T follicular helper cell (primary cell): ENCODE data around the gene BPIFB6.

Experiments
- DNase-seq: peaks from one replicate; pipeline ENCODE4 v3.0.0-alpha.2; 2020; ENCODE audit warnings: low read depth
- total RNA-seq, 2 experiments: gene quantifications; one replicate each; lab custom pipeline; 2026; lab: John Stamatoyannopoulos, UW

The BPIFB6 gene, protein sequence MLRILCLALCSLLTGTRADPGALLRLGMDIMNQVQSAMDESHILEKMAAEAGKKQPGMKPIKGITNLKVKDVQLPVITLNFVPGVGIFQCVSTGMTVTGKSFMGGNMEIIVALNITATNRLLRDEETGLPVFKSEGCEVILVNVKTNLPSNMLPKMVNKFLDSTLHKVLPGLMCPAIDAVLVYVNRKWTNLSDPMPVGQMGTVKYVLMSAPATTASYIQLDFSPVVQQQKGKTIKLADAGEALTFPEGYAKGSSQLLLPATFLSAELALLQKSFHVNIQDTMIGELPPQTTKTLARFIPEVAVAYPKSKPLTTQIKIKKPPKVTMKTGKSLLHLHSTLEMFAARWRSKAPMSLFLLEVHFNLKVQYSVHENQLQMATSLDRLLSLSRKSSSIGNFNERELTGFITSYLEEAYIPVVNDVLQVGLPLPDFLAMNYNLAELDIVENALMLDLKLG
- 0 reads per million in 2 experiments for total RNA-seq

DNA sequence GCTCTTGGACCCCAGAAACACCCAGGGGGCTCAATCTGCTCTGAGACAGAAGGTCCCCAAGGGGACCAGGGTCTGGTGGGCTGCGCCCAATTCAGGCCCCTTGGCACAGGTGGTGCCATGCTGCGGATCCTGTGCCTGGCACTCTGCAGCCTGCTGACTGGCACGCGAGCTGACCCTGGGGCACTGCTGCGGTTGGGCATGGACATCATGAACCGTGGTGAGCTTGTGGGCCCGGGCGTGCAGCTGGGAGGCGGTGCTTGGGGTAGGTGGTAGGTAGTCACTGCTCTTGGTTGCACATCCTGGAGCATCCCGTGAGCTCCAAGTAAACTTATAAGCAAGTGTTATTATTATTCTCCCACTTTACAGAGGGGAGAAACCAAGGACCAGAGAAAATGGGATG is at the start of gene BPIFB6:
Gene BPIFB6, plus strand, starts transcription at position 118 of the 400 bp plus-strand sequence. Its CDS starts 0 bp downstream, at position 118.
- no peak for DNase-seq

DNA sequence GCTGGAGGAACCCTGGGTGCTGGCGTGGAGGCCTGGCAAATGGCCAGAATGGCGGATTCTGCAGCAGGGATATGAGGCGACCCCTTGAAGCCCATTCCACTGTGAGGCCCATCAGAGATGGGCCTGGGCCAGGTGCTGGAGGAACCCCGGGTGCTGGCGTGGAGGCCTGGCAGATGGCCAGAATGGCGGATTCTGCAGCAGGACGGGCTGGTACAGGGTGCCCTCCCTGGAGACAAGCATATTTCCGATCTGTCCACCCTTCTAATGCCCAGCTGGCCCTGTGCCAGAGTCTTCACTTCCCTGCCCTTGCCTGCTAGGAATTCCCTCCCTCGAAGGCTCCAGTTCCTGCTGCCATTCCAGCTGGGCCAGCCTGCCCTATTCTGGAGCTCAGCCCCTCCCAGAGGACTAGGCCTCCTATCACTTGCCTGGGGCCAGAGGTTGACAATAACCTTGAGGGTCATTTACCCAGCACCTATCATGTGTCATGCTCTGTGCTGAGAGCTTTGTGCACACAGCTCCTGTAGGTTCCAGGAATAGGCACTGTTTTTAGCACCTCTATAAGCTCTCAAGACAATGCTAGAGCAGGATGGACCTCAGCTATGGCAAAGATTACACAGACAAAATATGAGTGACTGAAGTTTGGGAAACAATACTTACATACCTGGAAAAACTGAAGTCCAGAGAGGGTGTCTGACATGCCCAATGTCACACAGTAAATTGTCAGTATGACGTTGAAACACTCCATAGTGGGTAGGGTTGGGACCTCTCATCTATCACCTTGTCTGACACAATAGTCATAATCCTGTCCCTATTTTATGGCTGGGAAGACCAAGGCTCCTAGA is 48.6 kb upstream of the BPIFB6 start:
- no peak for DNase-seq

DNA sequence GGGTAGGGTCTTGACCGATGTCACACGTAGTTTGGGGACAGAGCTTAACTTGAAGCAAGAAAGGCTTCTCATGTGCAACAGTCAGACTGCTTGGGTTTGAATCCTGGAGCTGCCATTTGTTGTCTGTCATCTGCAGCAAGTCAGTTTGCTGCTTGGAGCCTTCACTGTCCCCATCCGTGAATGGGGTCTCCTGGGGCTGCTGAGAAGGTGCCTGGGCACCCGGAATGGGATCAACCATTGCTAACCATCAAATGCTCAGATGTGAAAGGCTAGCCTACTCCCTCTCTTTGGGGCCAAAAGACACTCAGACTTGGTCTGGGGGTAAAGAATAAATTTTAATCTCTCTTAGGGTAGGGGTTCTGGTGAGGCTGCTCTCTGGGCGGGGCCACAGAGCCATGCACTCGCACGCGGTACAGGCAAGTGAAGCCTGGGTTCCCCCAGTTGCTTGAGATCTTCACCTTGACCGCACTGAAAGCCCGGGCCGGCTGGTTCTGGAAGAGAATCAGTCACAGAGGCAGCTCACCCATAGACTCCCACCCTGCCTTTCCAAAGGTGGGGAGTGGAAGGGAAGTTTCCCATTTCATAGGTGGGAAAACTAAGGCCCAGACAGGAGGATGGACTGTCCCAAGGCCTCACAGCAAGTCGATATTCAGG is 47.9 kb upstream of the BPIFB6 start:
- DNase-seq: no peak

DNA sequence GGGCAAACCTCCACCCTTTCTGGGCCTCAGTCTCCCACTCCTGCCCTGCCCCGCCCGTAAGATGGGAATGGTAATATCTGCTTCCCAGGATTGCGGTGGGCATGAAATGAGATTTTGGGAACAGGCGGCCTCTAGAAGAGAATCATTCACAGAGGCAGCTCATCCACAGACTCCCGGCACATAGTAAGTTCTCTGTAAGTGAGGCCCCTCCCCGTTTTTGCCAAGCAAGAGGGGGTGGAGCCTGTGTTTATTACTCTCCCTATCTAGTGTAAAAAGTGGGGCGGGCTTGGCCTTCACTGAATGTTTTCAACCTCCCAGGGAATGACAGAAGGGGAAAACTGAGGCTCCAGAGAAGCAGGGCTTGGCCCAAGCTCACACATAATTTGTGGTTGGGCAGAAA is 47.3 kb upstream of the BPIFB6 start:
- DNase-seq: no peak

DNA sequence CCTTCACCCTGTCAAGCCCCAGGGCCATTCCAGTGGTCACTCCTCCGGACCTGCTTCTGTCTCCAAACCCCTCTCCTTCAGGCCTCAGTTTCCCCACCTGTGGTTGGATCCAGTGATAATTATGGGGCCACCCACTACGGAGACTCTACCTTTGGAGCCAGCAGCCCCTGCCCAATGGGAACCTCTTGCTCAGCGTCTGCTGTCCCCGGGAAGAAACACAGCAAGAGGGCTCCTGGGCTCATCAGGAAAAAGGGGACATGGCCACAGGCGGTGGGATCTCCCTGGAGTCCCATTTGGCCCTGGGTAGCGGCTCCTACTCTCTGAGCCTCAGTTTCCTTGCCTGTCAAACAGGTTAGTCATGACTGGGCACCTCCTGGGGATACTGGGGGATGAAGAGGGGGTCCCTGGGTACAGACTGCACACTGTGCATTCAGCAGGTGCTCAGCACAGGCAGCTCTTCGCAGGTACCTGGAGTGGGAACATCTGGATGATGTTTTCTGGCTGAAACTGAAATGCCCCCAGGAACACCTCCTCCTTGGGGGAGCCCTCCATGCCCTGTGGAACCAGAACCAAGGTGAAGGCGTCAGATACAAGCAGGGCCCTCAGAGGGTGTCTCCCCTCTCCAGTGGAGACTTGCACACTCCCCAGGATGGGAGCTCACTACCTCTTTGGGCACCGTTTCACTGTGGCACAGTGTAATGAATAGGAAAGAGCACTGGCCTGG is 46.7 kb upstream of the BPIFB6 start:
- DNase-seq: no peak

DNA sequence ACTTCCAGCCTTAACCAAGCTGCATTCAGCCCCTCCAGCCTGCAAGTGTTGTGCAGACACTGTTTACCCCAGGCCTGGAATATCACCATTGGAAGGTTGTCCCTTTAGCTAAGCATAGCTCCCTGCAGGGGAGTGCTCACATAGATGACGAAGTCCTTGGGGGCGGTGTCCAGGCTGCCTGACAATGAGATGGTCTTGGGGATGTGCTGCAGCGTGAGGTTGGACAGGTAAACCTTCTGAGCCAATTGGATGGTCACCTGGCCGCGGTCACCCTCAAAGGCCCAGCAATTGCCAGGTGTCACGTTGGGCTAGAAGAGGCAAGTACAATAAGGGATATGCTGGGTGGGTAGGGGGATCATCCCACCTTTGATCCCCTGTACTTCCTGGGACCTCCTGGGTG is 45.9 kb upstream of the BPIFB6 start:
- no peak for DNase-seq

DNA sequence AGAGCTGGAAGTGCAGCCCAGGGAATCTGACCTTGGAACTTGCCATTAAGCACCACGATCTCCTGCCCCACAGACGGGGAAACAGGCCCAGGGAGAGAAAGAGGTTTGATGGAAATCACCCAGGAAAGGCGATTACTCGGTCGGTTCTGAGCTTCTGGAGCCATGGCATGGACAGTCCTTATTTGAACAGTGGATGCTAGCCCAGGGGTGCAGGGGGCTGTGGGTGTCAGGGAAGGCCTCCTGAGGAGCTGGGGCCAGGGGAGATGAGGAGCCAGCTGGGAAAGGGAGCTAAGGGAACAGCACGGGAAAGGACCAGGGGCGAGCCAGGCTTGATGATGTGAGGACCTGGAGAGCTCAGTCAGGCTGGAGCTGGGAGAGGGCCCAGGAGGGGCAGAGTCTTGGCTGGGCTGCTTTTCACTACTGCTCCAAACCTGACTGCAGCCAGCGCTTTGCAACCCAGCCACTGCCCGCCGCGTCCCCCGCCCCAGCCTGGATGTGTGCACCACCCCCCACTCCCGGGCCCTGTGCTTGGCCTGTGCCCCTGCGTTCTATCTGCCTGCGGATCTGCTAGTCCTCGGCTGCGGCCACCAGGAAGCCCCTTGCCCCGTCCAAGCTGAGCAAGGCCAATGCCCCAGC is 45.0 kb upstream of the BPIFB6 start:
- no peak for DNase-seq

DNA sequence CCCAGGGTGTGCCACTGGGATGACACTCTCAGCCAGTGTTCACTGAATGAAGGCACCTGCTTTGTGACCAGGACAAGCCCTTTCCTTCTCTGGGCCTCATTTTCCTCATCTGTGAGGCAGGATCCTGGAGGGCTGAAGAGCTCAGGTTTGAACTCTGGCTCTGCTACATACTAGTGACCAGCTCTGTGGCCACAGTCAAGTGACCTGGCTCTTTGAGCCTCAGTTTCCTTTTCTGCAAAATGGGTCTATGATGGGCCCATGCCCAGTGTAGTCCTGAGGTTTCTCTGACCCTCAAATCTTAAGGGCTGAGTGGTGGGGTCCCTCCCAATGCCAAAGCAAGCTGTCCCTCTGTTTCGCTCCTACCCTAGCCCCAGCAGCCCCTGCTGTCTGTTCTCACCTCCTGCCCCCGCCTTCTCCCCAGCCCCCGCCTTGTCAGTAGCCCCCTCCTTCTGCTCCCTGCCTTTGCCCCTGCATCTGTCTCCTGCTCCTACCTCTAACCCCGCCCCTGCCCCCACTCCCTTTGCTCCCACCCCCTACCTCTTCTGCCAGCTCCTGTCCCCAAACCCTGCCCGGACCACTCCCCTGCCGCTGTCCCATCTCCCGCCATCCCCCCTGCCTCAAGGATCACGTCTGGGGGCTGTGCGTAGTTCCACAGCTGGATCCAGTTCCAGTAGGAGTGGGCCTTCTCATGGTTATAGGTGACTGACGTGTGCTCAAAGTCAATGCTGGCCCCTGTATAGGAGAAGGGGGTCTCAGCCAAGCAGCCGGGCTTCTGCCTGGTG is 44.2 kb upstream of the BPIFB6 start:
- no peak for DNase-seq

DNA sequence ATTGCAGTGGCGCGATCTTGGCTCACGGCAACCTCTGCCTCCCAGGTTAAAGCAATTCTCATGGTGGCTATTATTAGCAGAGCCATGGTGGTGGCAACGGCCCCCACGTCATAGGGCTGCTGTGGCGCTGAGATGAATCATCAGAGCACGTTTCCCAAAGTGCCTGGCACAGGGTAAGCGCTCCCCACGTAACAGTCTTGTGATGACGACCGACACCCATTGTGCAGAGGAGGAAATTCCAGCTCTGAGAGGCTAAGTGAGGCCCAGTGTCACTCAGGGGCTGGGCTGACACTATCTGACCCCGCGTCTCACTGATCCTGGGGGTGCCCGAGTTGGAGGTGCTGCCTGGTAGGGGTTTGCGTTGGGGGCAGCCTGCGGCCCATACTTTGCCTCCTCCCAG is 43.4 kb upstream of the BPIFB6 start:
- no peak for DNase-seq

DNA sequence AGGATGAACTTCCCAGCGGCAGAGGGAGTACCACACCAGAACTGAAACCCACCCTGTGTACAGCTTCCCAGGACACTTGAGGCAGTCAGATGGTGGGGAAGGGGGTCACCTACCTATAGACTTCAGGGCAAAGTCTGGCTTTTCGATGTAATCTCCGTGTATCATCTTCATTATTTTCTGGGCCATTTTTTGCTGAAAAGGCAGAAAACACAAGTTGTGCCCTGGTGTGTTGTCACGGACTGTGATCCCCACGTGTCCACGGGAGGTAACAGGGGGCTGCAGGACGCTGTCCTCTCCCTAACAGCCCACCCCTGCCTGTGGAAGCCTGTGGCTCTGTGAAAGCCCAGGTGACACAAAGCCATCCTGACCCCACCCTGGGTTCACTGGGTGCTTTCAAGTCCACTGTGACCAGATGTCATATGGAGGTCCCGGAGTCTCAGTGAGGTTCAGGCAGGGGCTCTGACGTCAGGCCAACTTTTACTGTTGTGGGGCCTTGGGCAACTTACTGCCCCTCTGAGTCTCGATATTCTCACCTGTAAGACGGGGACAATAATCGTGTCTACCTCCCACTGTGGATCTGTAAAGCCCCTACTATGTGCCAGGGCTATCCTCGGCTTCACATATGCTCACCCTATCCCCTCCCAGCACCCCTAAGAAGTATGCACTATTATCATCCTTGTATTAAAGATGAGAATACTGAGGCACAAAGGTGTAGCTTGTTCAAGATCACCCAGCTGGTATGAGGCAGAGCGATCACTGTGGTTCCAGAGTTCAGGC is 41.8 kb upstream of the BPIFB6 start:
- DNase-seq: no peak

DNA sequence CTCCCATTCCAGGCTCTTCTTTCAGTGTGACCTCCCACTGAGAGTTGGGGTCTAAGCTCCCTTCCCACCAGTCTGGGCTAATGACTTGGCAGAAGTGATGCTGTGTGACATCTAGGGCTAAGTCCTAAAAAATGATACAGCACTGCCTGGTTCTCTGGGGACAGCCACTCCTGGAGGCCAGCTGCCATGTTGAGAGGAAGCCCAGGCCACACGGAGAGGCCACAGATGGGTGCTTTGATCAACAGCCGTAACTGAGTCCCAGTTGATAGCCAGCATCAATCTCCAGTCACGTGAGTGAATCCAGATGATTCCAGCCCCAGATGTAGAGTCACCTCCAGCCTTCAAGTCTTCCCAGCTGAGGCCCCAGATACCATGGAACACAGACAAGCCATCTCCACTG is 41.0 kb upstream of the BPIFB6 start:
- DNase-seq: no peak

DNA sequence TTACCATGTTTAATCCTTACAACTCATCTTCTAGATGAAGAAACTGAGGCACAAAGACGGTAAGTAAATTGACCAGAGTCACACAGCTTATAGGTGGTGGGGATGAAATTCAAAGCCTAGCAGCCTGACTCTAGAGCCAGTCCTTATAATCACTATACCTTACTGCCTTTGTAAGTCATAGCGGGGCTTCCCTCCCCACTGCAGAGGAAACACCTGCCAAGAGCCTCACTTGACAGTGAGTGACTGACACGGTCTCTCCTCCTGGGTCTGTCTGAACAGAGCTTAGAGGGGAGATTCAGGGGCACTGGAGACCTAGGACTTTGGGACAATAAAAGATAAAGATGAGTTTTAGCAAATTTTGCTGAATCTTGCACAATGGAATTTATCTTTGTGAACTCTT is 40.1 kb upstream of the BPIFB6 start:
- no peak for DNase-seq

DNA sequence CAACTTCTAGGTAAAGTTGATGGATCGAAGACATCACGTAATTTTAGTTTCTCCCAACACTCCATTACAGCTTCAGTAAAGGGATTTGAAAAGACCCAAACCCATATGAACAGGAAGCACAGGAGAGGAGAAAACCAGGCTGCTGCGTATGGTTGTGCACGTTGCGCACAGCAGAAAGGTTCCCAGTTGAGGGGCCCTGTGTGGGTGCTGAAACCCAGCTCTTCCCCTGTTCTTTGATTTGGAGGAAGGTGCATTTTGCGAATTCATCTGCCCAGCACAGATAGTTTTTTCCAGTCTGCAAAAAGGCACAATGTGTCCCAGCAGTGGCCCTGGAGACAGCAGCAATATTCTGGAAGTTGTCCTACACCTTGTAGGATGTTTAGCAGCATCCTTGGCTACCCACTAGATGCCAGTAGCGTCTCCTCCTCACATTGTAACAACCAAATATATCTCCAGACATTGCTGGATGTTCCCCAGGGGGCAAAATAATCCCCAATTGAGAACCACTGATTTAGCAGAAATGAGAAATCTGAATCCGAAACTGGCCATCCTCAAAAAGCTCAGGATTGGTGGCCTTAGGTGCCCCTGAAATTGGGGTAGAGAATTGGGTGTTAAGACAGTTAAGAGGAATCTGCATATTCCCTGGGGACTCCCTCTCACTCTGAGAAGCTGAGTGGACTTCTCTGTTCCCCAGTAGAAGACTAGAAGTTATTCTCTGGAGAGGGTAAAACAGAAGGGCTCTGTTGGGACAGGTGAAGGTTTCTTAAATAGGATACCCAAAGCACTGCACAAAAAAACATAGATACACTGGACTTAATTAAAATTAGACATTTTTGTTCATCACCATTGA is 39.4 kb upstream of the BPIFB6 start:
- no peak for DNase-seq

DNA sequence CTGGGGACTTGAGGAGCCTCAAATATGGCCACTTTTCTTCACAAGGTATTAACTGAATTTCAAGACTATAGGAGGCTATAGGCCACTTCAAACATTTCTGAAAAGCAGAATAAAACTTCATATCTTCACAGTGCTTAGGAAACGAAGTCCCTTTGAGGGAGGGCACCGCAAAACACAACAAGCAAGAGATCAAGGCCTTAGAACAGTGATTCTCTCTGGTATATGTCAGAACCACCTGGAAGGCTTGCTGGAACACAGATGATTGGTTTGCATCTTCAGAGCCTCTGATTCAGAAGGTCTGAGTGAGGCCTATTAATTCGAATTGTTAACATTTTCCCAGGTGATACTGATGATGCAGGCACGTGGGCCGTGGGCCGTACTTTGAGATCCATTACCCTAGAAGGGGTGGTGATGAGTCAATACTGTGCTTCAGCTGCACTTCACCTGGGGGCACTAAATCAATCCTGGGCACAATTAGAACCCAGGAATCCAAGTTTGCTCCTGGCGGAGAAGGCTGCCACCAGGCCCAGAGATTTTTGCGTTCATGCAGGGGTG is 37.9 kb upstream of the BPIFB6 start:
- DNase-seq: no peak

DNA sequence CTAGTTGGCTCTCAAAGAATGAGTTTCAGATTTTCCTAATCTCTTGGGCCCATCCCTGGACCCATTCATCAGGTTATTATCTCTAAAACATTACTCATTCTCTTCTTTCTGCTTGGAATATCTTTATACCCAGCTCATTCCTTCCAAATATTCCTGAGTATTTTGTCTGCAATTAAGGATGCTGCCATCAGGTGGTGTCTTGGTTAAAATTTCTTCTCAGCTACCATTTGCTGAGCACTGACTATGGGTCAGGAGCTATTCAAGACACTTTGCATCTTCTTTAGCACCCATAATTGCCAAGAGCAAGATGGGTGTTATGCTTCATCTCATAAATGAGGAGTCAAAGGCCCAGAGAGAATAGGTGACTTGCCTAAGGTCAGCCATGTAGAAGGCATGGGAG is 35.6 kb upstream of the BPIFB6 start:
- no peak for DNase-seq

DNA sequence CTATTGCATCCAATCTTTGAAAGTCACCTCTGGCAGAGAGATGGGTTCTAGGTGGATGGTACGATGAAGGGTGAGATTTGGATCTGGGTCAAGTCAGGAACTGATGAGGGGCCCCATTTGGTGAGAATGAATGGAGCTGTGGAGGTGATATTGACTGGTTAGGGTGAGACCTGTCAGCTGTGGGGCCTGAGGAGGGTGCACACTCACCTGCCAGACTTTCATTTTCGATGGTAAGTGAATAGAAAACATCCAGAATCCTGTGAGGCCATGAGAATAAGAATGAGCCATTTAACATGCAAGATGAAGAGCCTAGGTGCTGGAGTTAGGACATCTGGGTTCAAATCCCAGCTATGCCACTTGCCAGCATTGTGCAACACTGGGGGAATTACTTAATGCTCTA is 34.0 kb upstream of the BPIFB6 start:
- DNase-seq: no peak

DNA sequence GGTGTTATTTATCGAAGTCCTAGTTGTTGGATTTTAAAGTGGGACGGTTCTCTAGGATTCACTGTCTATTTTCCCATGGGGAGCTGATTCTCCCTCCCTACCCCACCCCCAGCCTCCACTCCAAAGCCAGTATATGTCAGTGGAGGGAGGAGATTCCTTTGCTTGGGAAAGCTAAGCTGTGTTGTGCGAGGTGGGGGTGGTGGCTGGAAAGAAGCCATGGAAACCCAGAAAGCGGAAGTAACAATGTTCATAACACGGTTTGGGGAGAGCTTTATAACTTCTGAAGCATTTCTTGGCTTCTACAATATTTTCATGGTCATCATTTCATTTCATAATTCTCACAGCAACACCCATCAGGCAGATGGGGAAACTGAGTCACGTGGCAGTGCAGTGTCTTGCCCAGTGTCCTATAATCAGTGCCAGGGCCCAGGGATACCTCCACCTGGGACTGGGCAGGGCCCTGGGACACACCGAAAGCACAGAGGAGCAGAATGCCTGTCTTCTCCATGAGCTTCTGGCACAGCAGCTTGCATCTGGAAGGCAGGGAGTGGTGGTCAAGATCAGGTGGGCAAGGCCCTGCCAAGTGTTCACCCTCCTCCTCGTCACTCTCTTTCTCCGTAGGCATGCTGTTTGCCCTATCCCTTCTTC is 31.7 kb upstream of the BPIFB6 start:
- no peak for DNase-seq
